ENCODE measurements around the gene TMEM219.
"Not testable (repeated sequence)": the region's sequence is repeated elsewhere in the genome, so short reads cannot be mapped to it uniquely, and the experiment has no call there.

Gene TMEM219, protein sequence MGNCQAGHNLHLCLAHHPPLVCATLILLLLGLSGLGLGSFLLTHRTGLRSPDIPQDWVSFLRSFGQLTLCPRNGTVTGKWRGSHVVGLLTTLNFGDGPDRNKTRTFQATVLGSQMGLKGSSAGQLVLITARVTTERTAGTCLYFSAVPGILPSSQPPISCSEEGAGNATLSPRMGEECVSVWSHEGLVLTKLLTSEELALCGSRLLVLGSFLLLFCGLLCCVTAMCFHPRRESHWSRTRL

GRCh38 chr16:29961479-29962343 lies at the start of gene TMEM219:
TMEM219 (plus strand) TSS chr16:29962079; CDS start chr16:29963144, 1,065 bp downstream.
- peak; percentile 64 for DNase-seq (ENCODE audit: low read depth)

DNA sequence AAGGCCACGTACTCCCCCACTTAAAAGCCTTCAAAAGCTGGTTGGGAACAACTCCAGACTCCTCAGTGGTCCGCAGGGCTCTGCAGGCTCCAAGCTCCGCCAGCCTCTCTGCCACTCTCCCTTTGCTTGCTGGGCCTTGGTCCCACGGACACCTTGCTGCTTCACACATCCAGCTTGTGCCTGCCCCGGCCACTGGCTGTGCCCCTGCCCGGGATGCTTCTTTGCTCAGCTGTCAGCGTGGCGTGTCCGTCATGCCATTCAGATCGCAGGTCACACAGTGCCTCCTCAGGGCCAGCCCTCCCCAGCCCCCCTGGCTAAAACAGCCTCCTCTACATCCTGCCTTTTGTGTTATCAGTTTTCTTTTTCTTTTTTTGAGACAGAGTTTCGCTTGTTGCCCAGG lies 49.8 kb upstream of the TMEM219 start:
- DNase-seq (ENCODE audit: low read depth), result no peak

DNA sequence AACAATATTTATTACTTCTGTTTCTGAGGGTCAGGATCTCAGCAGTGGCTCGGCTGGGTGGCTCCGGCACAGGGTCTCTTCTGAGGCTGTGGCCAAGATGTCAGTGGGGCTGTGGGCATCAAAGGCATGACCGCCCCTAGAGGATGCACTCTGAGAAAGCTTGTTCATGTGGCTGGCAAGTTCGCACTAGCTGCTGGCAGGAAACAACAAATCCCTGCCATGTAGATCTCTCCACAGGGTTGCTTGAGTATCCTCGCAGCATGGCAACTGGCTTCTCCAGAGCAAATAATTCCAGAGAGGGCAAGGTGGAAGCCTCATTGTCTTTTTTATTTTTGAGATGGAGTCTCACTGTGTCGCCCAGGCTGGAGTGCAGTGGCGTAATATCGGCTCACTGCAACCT lies 48.4 kb upstream of the TMEM219 start:
- no peak for DNase-seq (ENCODE audit: low read depth)

GRCh38 chr16:29915590-29916247 lies 46.2 kb upstream of the TMEM219 start:
- no peak for DNase-seq (ENCODE audit: low read depth)

- no peak for DNase-seq (ENCODE audit: low read depth)
These were observed 44.9 kb upstream of the TMEM219 start for GRCh38 chr16:29916979-29917378.

- no peak for DNase-seq (ENCODE audit: low read depth)
These were observed 41.4 kb upstream of the TMEM219 start for GRCh38 chr16:29920288-29921033.

DNA sequence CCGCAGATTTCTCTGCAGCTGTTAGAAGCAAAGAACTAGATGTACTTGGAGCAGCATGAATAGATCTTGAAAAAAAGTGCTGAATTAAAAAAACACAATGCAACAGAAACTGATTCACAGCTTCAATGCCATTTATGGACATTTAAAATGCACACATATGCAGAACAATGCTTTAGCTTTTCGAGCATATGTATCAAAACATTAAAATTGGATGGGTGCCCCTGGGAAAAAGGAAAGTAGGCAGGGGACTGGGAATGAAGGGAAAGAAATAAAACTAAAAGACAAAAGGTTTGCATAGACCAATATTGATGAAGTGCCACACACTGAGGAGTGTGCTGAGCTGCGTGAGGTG lies 40.9 kb upstream of the TMEM219 start:
- no peak for DNase-seq (ENCODE audit: low read depth)

GRCh38 chr16:29922326-29922725 lies 39.6 kb upstream of the TMEM219 start:
- DNase-seq (ENCODE audit: low read depth), result no peak

- no peak for DNase-seq (ENCODE audit: low read depth)
These were observed 38.8 kb upstream of the TMEM219 start for GRCh38 chr16:29922986-29923501.

- no peak for DNase-seq (ENCODE audit: low read depth)
These were observed 36.6 kb upstream of the TMEM219 start for GRCh38 chr16:29925105-29925756.

DNA sequence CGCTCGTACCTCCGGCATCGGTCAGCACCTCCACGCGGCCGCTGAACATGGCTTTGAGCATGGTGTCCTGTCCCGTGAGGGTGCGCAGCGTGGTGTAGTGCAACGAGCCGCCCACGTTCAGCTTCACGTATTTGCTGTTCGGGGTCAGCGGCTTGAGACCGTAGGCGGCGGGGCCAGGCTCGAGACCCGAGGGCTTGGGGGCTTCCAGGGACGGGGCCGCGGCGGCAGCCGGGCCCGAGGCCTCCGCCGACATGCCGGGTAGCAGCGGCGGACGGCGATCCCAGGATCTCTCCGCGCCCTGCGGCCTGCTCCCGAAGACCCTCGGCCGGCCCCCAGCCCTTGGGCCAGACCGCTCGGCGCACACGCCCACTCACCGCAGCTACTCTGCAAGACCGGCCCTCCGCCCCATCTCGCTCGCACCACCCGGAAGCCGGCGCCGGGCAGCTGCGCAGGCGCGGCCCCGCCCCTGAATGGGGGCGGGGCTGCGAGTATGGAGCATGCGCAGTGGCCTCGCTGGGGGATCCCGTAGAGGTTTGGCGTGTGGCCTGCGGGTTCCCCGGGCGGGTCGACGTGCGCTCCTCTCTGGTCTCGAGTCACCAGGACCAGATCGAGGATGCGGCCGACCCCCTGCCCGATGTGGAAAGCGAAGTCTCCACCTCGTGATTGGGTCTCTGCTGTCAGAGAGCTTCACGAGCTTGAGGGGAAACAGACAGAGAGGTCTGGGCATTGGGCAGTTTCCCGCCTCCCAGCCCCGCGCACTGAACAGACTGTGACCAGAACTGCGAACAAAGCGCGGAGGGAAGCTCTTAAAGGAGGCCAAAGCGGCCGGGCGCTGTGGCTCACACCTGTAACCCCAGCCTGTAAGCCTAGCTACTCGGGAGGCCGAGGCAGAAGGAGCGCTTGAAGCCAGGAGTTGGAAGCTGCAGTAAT lies 35.8 kb upstream of the TMEM219 start, which contains the start of gene KCTD13:
TSS of gene KCTD13 (minus strand) at position 446 of the 930 bp plus-strand sequence. CDS start at position 253, 193 bp downstream.
- DNase-seq (ENCODE audit: low read depth), result peak; percentile 57

DNA sequence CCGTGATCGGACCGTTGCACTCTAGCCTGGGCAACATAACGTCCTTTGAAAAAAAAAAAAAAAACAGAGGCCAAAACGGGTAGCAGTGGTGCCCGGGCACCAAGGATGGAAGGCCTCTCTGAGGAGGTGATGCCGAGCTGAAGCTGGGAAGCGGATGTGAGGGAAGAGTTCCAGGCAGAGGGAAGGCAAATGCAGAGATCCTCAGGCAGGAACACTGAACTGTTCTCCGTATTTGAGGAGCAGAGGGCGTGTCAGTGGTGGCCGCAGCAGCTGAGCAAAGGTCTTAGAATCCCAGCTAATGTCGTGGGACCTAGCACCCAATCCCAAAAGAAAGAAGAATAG lies 35.2 kb upstream of the TMEM219 start:
- no peak for DNase-seq (ENCODE audit: low read depth)

DNA sequence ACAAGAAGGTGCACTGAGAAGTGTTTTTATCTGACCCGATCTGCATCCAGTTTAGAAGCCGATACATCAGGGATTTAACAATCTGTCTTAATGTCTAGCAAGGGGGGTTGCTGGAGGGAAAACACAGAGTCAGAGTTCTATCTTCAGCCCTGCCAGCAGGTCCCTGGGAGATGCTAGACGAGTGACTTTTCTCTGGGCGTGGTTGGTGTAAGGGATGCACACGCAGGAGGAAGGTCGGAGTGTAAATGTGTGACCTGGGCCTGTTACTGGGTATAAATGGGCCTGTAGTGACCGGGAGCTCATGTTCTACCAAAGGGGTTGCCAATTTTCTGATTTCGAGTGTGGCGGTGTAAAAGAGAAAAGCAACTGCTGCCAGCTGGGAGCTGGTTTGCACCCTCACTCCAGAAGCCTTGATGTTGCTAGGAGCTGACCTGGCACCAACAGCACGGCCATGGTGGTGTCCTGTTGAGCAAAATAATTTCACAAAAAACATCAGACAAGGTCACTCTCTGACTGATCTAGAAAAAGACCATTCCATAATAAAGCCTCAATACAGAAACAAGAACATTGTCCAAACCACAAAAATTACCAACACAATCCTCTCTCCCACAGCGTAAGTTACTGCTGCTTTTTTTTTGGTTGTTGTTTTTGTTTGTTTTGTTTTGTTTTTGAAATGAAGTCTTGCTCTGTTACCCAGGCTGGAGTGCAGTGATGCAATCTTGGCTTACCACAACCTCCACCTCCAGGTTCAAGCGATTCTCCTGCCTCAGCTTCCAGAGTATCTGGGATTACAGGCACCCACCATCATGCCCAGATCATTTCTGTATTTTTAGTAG lies 34.6 kb upstream of the TMEM219 start:
- DNase-seq (ENCODE audit: low read depth), result no peak

DNA sequence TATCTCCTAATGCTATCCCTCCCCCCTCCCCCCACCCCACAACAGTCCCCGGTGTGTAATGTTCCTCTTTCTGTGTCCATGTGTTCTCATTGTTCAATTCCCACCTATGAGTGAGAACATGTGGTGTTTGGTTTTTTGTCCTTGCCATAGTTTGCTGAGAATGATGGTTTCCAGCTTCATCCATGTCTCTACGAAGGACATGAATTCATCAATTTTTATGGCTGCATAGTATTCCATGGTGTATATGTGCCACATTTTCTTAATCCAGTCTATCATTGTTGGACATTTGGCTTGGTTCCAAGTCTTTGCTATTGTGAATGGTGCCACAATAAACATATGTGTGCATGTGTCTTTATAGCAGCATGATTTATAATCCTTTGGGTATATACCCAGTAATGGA lies 30.1 kb upstream of the TMEM219 start:
- DNase-seq (ENCODE audit: low read depth), result not testable (repeated sequence)

GRCh38 chr16:29940656-29941055 lies 21.2 kb upstream of the TMEM219 start:
- no peak for DNase-seq (ENCODE audit: low read depth)

DNA sequence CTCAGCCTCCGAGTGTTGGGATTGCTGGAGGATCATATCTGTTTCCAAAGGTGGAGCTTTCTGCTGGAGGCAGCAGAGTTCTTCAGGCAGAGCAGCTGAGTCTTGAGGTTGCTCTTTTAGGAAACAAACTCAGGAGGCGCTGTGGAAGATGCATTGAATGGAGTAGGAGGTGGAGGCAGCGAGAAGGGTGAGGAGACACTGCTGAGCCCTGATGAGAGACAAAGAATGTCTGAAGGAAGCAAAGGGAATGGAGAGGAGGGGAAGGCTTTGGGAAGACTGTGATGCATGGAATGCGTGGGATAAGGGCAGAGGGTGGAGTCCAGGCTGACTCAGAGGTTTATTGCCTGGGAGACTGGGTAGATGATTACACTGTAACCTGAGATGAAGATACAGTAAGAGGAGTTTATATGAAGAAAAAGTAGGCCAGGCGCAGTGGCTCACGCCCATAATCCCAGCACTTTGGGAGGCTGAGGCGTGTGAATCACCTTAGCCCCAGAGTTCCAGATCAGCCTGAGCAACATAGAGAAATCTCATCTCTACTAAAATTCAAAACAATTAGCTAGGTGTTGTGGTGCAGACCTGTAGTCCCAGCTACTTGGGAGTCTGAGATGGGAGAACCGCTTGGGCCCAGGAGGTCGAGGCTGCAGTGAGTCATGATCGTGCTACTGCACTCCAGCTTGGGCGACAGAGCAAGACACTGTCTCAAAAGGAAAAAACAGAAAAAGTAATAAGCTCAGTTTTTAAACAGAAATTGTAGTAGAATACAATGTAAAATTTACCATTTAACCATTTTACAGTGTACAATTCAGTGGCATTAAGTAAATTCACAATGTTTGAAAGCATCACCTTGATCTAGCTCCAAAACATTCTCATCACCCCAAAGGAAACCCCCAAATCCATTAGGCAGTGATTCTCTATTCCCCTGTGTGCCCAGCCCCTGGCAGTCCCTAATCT lies 17.8 kb upstream of the TMEM219 start:
- DNase-seq (ENCODE audit: low read depth), result peak; percentile 91

DNA sequence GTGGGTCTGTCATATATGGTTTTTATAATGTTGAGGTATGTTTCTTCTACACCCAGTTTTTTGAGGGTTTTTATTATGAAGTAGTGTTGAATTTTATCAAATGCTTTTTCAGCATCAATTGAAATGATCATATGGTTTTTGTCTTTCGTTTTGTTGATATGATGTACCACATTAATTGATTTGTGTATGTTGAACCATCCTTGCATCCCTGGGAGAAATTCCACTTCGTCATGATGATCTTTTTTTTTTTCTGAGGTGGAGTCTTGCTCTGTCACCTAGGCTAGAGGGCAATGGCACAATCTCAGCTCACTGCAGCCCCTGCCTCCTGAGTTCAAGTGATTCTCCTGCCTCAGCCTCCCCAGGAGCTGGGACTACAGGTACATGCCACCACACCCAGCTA lies 14.0 kb upstream of the TMEM219 start:
- DNase-seq (ENCODE audit: low read depth), result no peak

- DNase-seq (ENCODE audit: low read depth), result no peak
These were observed 10.9 kb upstream of the TMEM219 start for GRCh38 chr16:29950806-29951461.
